ENCODE measurements around the gene IL36G. TPM values are rescaled to one million over a fixed set of nuclear protein-coding genes. Genes with fewer than 3 reads are reported as not detected.

The IL36G gene
- total RNA-seq, 1 donor from 2014 or later, result not detected

- H3K27ac ChIP-seq (replicated peaks), result no peak overlapping the region
- H3K27me3 ChIP-seq (ENCODE audit: low read depth), result peaks cover 13% of the 10 kb centered on the region
- intact Hi-C loops (cut with micrococcal nuclease), result no loop called here
- no peak overlapping the region for H3K4me3 ChIP-seq
- DNase-seq, result no peak
- no peaks in the 10 kb centered on the region for H3K36me3 ChIP-seq
- no peaks in the 10 kb centered on the region for H3K4me1 ChIP-seq
- TF ChIP-seq CTCF (IDR thresholded peaks at IDR 0.05; ENCODE audit: borderline replicate concordance), result no peak
- peaks cover 46% of the 10 kb centered on the region for H3K9me3 ChIP-seq (replicated peaks)
These were observed 16.8 kb downstream of the IL36G start for GRCh38 chr2:112994648-112995047.

GRCh38 chr2:112995346-112995920 is 17.6 kb downstream of the IL36G start:
- no peak overlapping the region for H3K27ac ChIP-seq (replicated peaks)
- no peaks in the 10 kb centered on the region for H3K36me3 ChIP-seq
- intact Hi-C loops (cut with micrococcal nuclease), result no loop called here
- H3K27me3 ChIP-seq (ENCODE audit: low read depth), result peaks cover 13% of the 10 kb centered on the region
- no peak overlapping the region for H3K4me3 ChIP-seq
- no peak for DNase-seq
- H3K9me3 ChIP-seq (replicated peaks), result peaks cover 46% of the 10 kb centered on the region
- TF ChIP-seq CTCF (IDR thresholded peaks at IDR 0.05; ENCODE audit: borderline replicate concordance), result no peak
- no peaks in the 10 kb centered on the region for H3K4me1 ChIP-seq

GRCh38 chr2:112996635-112997034 is 18.8 kb downstream of the IL36G start:
- H3K9me3 ChIP-seq (replicated peaks), result peaks cover 46% of the 10 kb centered on the region
- H3K36me3 ChIP-seq, result no peaks in the 10 kb centered on the region
- peaks cover 13% of the 10 kb centered on the region for H3K27me3 ChIP-seq (ENCODE audit: low read depth)
- intact Hi-C loops (cut with micrococcal nuclease), result no loop called here
- H3K4me1 ChIP-seq, result no peaks in the 10 kb centered on the region
- DNase-seq, result no peak
- no peak overlapping the region for H3K4me3 ChIP-seq
- no peak overlapping the region for H3K27ac ChIP-seq (replicated peaks)
- TF ChIP-seq CTCF (IDR thresholded peaks at IDR 0.05; ENCODE audit: borderline replicate concordance), result no peak

GRCh38 chr2:112997151-112997550 is 19.3 kb downstream of the IL36G start:
- intact Hi-C loops (cut with micrococcal nuclease), result no loop called here
- no peak for TF ChIP-seq CTCF (IDR thresholded peaks at IDR 0.05; ENCODE audit: borderline replicate concordance)
- Histone ChIP-seq H3K4me1 (no peaks in the 10 kb centered on the region), H3K27ac (replicated peaks) (no peak overlapping the region), H3K4me3 (no peak overlapping the region), H3K9me3 (replicated peaks) (peaks cover 42% of the 10 kb centered on the region), H3K36me3 (no peaks in the 10 kb centered on the region), H3K27me3 (ENCODE audit: low read depth) (peaks cover 15% of the 10 kb centered on the region)
- DNase-seq, result no peak

GRCh38 chr2:113000436-113000835 is 22.6 kb downstream of the IL36G start:
- no peaks in the 10 kb centered on the region for H3K4me1 ChIP-seq
- H3K9me3 ChIP-seq (replicated peaks), result peaks cover 24% of the 10 kb centered on the region
- H3K27me3 ChIP-seq (ENCODE audit: low read depth), result peaks cover 32% of the 10 kb centered on the region
- no peak for DNase-seq
- intact Hi-C loops (cut with micrococcal nuclease), result no loop called here
- no peak overlapping the region for H3K4me3 ChIP-seq
- no peak overlapping the region for H3K27ac ChIP-seq (replicated peaks)
- no peaks in the 10 kb centered on the region for H3K36me3 ChIP-seq
- TF ChIP-seq CTCF (IDR thresholded peaks at IDR 0.05; ENCODE audit: borderline replicate concordance), result no peak

Data from left ventricle myocardium inferior (tissue), 1 donor.